Kidney (tissue), 14 donors: Measurements from ENCODE around the gene OR6B3. TPM values are rescaled to one million over a fixed set of nuclear protein-coding genes. Genes with fewer than 3 reads are reported as not detected.

Experiments used
- DNase-seq, 5 donors: peaks; one replicate each; pipeline ENCODE4 v3.0.0-alpha.2; 2013 to 2020
- FAIRE-seq: peaks from 2 replicates; lab custom pipeline; 2012; peaks lifted over from hg19 to GRCh38; lab: Jason Lieb, UNC
- H3K27ac ChIP-seq, 2 donors: one replicate each; pipeline ENCODE4 v1.7.0; 2013; ENCODE audit warnings: low read depth in 2 of 2, low read length in 2 of 2, inconsistent platforms in 1 of 2
- H3K27me3 ChIP-seq: one replicate; pipeline ENCODE4 v1.7.1; 2013; ENCODE audit warnings: low read length, inconsistent platforms; ENCODE audit not compliant: control insufficient read depth, insufficient read depth
- H3K36me3 ChIP-seq, 3 donors: one replicate each; pipeline versions ENCODE4 v1.7.0 to v1.7.1; 2013; ENCODE audit warnings: low read length in 3 of 3, control low read depth in 1 of 3, inconsistent platforms in 1 of 3; ENCODE audit not compliant: insufficient read depth in 3 of 3, control insufficient read depth in 2 of 3
- H3K4me1 ChIP-seq, 3 donors: one replicate each; pipeline versions ENCODE4 v1.7.0 to v1.7.1; 2013; ENCODE audit warnings: low read length in 3 of 3, inconsistent platforms in 1 of 3, low read depth in 1 of 3; ENCODE audit not compliant: control insufficient read depth in 2 of 3, insufficient read depth in 2 of 3
- H3K4me3 ChIP-seq, 3 donors: one replicate each; pipeline versions ENCODE4 v1.7.0 to v1.8.1; 2013; ENCODE audit warnings: low read length in 3 of 3, control low read depth in 1 of 3, inconsistent platforms in 1 of 3
- H3K9ac ChIP-seq, 3 donors: one replicate each; pipeline versions ENCODE4 v1.7.0 to v1.7.1; 2013; ENCODE audit warnings: low read length in 3 of 3, control low read depth in 1 of 3, inconsistent platforms in 1 of 3
- H3K9me3 ChIP-seq, 3 donors: one replicate each; pipeline versions ENCODE4 v1.7.0 to v1.7.1; 2013; ENCODE audit warnings: low read length in 3 of 3, control low read depth in 1 of 3, inconsistent platforms in 1 of 3; ENCODE audit not compliant: control insufficient read depth in 2 of 3, insufficient read depth in 1 of 3
- CTCF ChIP-seq: IDR thresholded peaks from 3 replicates; pipeline ENCODE4 v1.5.1; 2012; ENCODE audit warnings: mild to moderate bottlenecking, moderate library complexity, borderline replicate concordance; ENCODE audit not compliant: insufficient read depth; ENCODE audit errors: extremely low read depth
- intact Hi-C: fragments of 100-400 bp; cut with DNase I; formaldehyde crosslinking; loops from one replicate; pipeline ENCODE4 v1.11.1; 2022
- polyA plus RNA-seq: library from polyadenylated mRNA; stranded (reverse); fragments of 350-450 nt; fragmentation: Illumina TruSeq; extraction: RNeasy Lipid Tissue Mini Kit (QIAGEN cat#74804); gene quantifications from one replicate; pipeline ENCODE4 v1.2.3, GENCODE V29; 2014; ENCODE audit warnings: low read depth, low replicate concordance; ENCODE audit not compliant: insufficient read depth
- total RNA-seq: library from RNA; stranded (reverse); fragmentation: NEBNext Ultra II Directional; extraction: Animal tissue kit (Norgen Biotek cat#: 25700); gene quantifications from one replicate; pipeline ENCODE4 v1.2.1, GENCODE V29; 2021
- donor health status: control.
- donor health status: control.
- donor health status: control.
- donor health status: control.
- donor health status: control.
- donor health status: DM: yes; HTN: yes; CAD: no.
- donor health status: Normal renal cell carcinoma (clear cell type).

The OR6B3 gene
- total and polyA plus RNA-seq, 2 donors from 2014 or later, result not detected

- no peak for TF ChIP-seq CTCF
- H3K4me1 ChIP-seq, result no peaks in the 10 kb centered on the region
- H3K4me3 ChIP-seq, result no peak overlapping the region
- H3K27me3 ChIP-seq, result no peaks in the 10 kb centered on the region
- FAIRE-seq, result no peak
- H3K9me3 ChIP-seq, result peaks cover 0 to 11% (median 0%) of the 10 kb centered on the region in 3 donors
- no peaks in the 10 kb centered on the region for H3K36me3 ChIP-seq
- DNase-seq, result no peak
- no peak overlapping the region for H3K9ac ChIP-seq
- intact Hi-C loops, result no loop called here
- H3K27ac ChIP-seq, result no peak overlapping the region
Measured at GRCh38 chr2:240066489-240066888, 13.2 kb upstream of the OR6B3 start.

- FAIRE-seq (no peak), DNase-seq (no peak)
- Histone ChIP-seq H3K27me3 (no peaks in the 10 kb centered on the region), H3K9me3 (peaks cover 0 to 11% (median 0%) of the 10 kb centered on the region in 3 donors), H3K36me3 (no peaks in the 10 kb centered on the region), H3K4me1 (no peaks in the 10 kb centered on the region), H3K9ac (no peak overlapping the region), H3K27ac (no peak overlapping the region), H3K4me3 (no peak overlapping the region)
- no peak for TF ChIP-seq CTCF
- intact Hi-C loops, result no loop called here
Measured at GRCh38 chr2:240064898-240065297, 11.6 kb upstream of the OR6B3 start.

- intact Hi-C loops, result no loop called here
- no peak for FAIRE-seq
Measured at GRCh38 chr2:240060977-240061591, 7.8 kb upstream of the OR6B3 start.

More at GRCh38 chr2:240060977-240061591, 7.8 kb upstream of the OR6B3 start:
- Histone ChIP-seq H3K4me1 (no peaks in the 10 kb centered on the region), H3K9ac (no peak overlapping the region), H3K27me3 (no peaks in the 10 kb centered on the region), H3K27ac (no peak overlapping the region), H3K4me3 (no peak overlapping the region), H3K9me3 (no peaks in the 10 kb centered on the region), H3K36me3 (no peaks in the 10 kb centered on the region)
- DNase-seq, result peak in 4 of 5 donors; percentile 33 to 72 (median 48)
- peak; percentile 63 for TF ChIP-seq CTCF
